WTC11 (cell line): ENCODE measurements around the gene CZIB. TPM values are rescaled to one million over a fixed set of nuclear protein-coding genes. Genes with fewer than 3 reads are reported as not detected.

ENCODE experiments used
- ATAC-seq: fragments of 200-7000 bp; cut with Tn5 transposase; 2 replicates; pipeline ENCODE4 v1.10.0; 2021; ENCODE audit warnings: mild to moderate bottlenecking, moderate library complexity
- Bru-seq: library from RNA; stranded (reverse); fragments of 400-500 nt; gene quantifications from one replicate; lab custom pipeline; 2021; lab: Mats Ljungman, UMichigan
- CTCF ChIA-PET: fragments of 300-600 bp; sonication (Branson Sonifier 250); formaldehyde crosslinking; loops from one replicate; lab custom pipeline; 2021; ENCODE audit warnings: antibody characterized with exemption; lab: Charles Lee
- POLR2A ChIA-PET: fragments of 350-600 bp; sonication (Branson Sonifier 250); formaldehyde crosslinking; loops from one replicate; lab custom pipeline; 2021; ENCODE audit warnings: antibody characterized with exemption; lab: Charles Lee
- DNase-seq: peaks from one replicate; pipeline ENCODE4 v3.0.0; 2021; ENCODE audit warnings: low spot score
- H3K27ac Mint-ChIP-seq: 2 replicates; pipeline ENCODE4 v1.8.0; 2021; ENCODE audit warnings: mixed read lengths
- H3K27me3 Mint-ChIP-seq: 2 replicates; pipeline ENCODE4 v1.8.0; 2021; ENCODE audit warnings: low read depth, mild to moderate bottlenecking, moderate library complexity, mixed read lengths
- H3K36me3 Mint-ChIP-seq: 2 replicates; pipeline ENCODE4 v1.8.0; 2021; ENCODE audit warnings: mixed read lengths
- H3K4me1 Mint-ChIP-seq: 2 replicates; pipeline ENCODE4 v1.8.0; 2022; ENCODE audit warnings: mixed read lengths
- H3K4me3 Mint-ChIP-seq: 2 replicates; pipeline ENCODE4 v1.8.0; 2021; ENCODE audit warnings: mild to moderate bottlenecking, moderate library complexity, mixed read lengths
- H3K9me3 Mint-ChIP-seq: 2 replicates; pipeline ENCODE4 v1.8.0; 2021; ENCODE audit warnings: mixed read lengths
- CBFB ChIP-seq: sonication (generic); formaldehyde crosslinking; IDR thresholded peaks from 2 replicates; pipeline ENCODE4 v1.8.1; 2022; ENCODE audit warnings: mild to moderate bottlenecking, low read depth, missing genetic modification reagents
- CREB1 ChIP-seq: sonication (generic); formaldehyde crosslinking; IDR thresholded peaks from 2 replicates; pipeline ENCODE4 v1.8.0; 2023; ENCODE audit warnings: mild to moderate bottlenecking, missing genetic modification reagents
- CTCF ChIP-seq: fragments of 200-600 bp; IDR thresholded peaks from 2 replicates; pipeline ENCODE4 v1.8.0; 2022; ENCODE audit warnings: antibody characterized with exemption
- HMGA2 ChIP-seq: fragments of 250-450 bp; sonication (Bioruptor Pico); IDR thresholded peaks from 2 replicates; pipeline ENCODE4 v1.4.0; 2021; ENCODE audit warnings: mild to moderate bottlenecking, moderate library complexity
- IRF1 ChIP-seq: sonication (generic); formaldehyde crosslinking; IDR thresholded peaks from 2 replicates; pipeline ENCODE4 v1.8.0; 2023; ENCODE audit warnings: missing genetic modification reagents
- IRF2 ChIP-seq: sonication (generic); formaldehyde crosslinking; IDR thresholded peaks from 2 replicates; pipeline ENCODE4 v1.8.0; 2022; ENCODE audit warnings: low read depth, missing genetic modification reagents, borderline replicate concordance
- NFE2L1 ChIP-seq: sonication (generic); formaldehyde crosslinking; IDR thresholded peaks from 2 replicates; pipeline ENCODE4 v1.8.1; 2023; ENCODE audit warnings: missing genetic modification reagents
- NR1H2 ChIP-seq: sonication (generic); formaldehyde crosslinking; IDR thresholded peaks from 2 replicates; pipeline ENCODE4 v1.9.0; 2021; ENCODE audit warnings: mild to moderate bottlenecking, moderate library complexity, missing genetic modification reagents
- PRDM15 ChIP-seq: sonication (generic); formaldehyde crosslinking; IDR thresholded peaks from 2 replicates; pipeline ENCODE4 v1.8.0; 2022; ENCODE audit warnings: missing genetic modification reagents
- SMAD3 ChIP-seq: sonication (generic); formaldehyde crosslinking; IDR thresholded peaks from 2 replicates; pipeline ENCODE4 v1.8.0; 2022; ENCODE audit warnings: missing genetic modification reagents, mild to moderate bottlenecking, borderline replicate concordance
- SOX15 ChIP-seq: fragments of 250-450 bp; sonication (Bioruptor Pico); IDR thresholded peaks from 2 replicates; pipeline ENCODE4 v1.9.0; 2021; ENCODE audit warnings: mild to moderate bottlenecking
- TCF7 ChIP-seq: sonication (generic); formaldehyde crosslinking; IDR thresholded peaks from 2 replicates; pipeline ENCODE4 v1.8.0; 2022; ENCODE audit warnings: mild to moderate bottlenecking, low read depth, missing genetic modification reagents, moderate library complexity
- TEAD4 ChIP-seq: sonication (generic); formaldehyde crosslinking; IDR thresholded peaks from 2 replicates; pipeline ENCODE4 v1.8.0; 2022; ENCODE audit warnings: mild to moderate bottlenecking, missing genetic modification reagents
- USF2 ChIP-seq: sonication (generic); formaldehyde crosslinking; IDR thresholded peaks from 2 replicates; pipeline ENCODE4 v1.8.1; 2023; ENCODE audit warnings: mild to moderate bottlenecking, missing genetic modification reagents, moderate library complexity
- ZBTB21 ChIP-seq: sonication (generic); formaldehyde crosslinking; IDR thresholded peaks from 2 replicates; pipeline ENCODE4 v1.8.1; 2023; ENCODE audit warnings: mild to moderate bottlenecking, missing genetic modification reagents, borderline replicate concordance
- ZMAT4 ChIP-seq: fragments of 250-450 bp; sonication (Bioruptor Pico); IDR thresholded peaks from 2 replicates; pipeline ENCODE4 v1.9.0; 2021; ENCODE audit warnings: mild to moderate bottlenecking
- ZNF219 ChIP-seq: sonication (generic); formaldehyde crosslinking; IDR thresholded peaks from 2 replicates; pipeline ENCODE4 v1.8.0; 2023; ENCODE audit warnings: missing genetic modification reagents, mild to moderate bottlenecking, borderline replicate concordance
- ZNF423 ChIP-seq: fragments of 250-450 bp; sonication (Bioruptor Pico); IDR thresholded peaks from 2 replicates; pipeline ENCODE4 v2.1.2; 2022; ENCODE audit warnings: mild to moderate bottlenecking, moderate library complexity
- ZSCAN18 ChIP-seq: fragments of 250-450 bp; sonication (Bioruptor Pico); IDR thresholded peaks from 2 replicates; pipeline ENCODE4 v2.1.2; 2022; ENCODE audit warnings: mild to moderate bottlenecking, moderate library complexity
- long read RNA-seq, 3 experiments: library from RNA in 1 of 3; library from capped mRNA in 1 of 3; library from polyadenylated mRNA in 1 of 3; unstranded in 2 of 3; stranded (forward) in 1 of 3; transcript quantifications; one replicate each; pipeline ENCODE4 v2.0.0, GENCODE V29; 2021
- total RNA-seq: library from RNA; stranded (reverse); gene quantifications from 3 replicates; pipeline ENCODE4 v1.2.3, GENCODE V29; 2021
- TF ChIP-seq, protein P1 (sequence below): fragments of 250-450 bp; sonication (Bioruptor Pico); IDR thresholded peaks from 2 replicates; pipeline ENCODE4 v1.9.0; 2021; ENCODE audit warnings: mild to moderate bottlenecking, borderline replicate concordance

The CZIB gene
- total RNA-seq (41.6 to 48.6 TPM (median 47.6 TPM) in 3 replicates), Bru-seq, nascent RNA (percentile 87 among the genes with signal in this experiment)
- long read RNA-seq, experiment 1, transcript C1orf123-201 (8 exons, 1,085 nt), result major isoform, 46 of 71 reads
- long read RNA-seq, experiment 1, transcript C1orf123-202 (7 exons, 1,009 nt), result minor isoform, 11 of 71 reads
- long read RNA-seq, experiment 1, partial matches to known transcripts, result 2 of 71 reads
- long read RNA-seq, experiment 1, other reads (novel, unspliced or antisense), result 9 of 71 reads
- long read RNA-seq, experiment 2, transcript C1orf123-201 (8 exons, 1,085 nt), result major isoform, 39 of 73 reads
- long read RNA-seq, experiment 2, transcript C1orf123-202 (7 exons, 1,009 nt), result minor isoform, 14 of 73 reads
- long read RNA-seq, experiment 2, partial matches to known transcripts, result 6 of 73 reads
- long read RNA-seq, experiment 2, other reads (novel, unspliced or antisense), result 10 of 73 reads
- long read RNA-seq, experiment 3, transcript C1orf123-202 (7 exons, 1,009 nt), result minor isoform, 13 of 131 reads
- long read RNA-seq, experiment 3, transcript C1orf123-201 (8 exons, 1,085 nt), result major isoform, 94 of 131 reads
- long read RNA-seq, experiment 3, partial matches to known transcripts, result 6 of 131 reads
- long read RNA-seq, experiment 3, other reads (novel, unspliced or antisense), result 17 of 131 reads

GRCh38 chr1:53220171-53220961, at the start of gene CZIB:
Gene CZIB (minus strand): TSS chr1:53220634. CDS start chr1:53220575, 59 bp downstream.
- ChIA-PET POLR2A (no interaction called here), CTCF (interaction anchor here (1.0 kb wide), 1 partner anchor 173 kb away, joined by 3 read pairs; no protein-coding TSS in a partner anchor)
- ATAC-seq (peak; percentile 94), DNase-seq (peak; percentile 94)
- Mint-ChIP-seq H3K4me3 (peak within 1 kb of the TSS; percentile 88), H3K27ac (peak within 1 kb of the TSS; percentile 97), H3K4me1 (peaks cover 13% of the 10 kb centered on the region), H3K27me3 (peaks cover 5% of the 10 kb centered on the region; the same call in 1 of the 2 replicates), H3K9me3 (no peaks in the 10 kb centered on the region), H3K36me3 (no peaks in the 10 kb centered on the region)
- no peak for TF ChIP-seq ZSCAN18 (CRISPR knock-in tag)
- TF ChIP-seq PRDM15 (CRISPR knock-in tag), result peak; percentile 39; the same call in 1 of the 2 replicates
- no peak for TF ChIP-seq ZNF423 (CRISPR knock-in tag)
- no peak for TF ChIP-seq IRF2 (CRISPR knock-in tag)
- TF ChIP-seq TCF7 (CRISPR knock-in tag), result no peak
- no peak for TF ChIP-seq CREB1 (CRISPR knock-in tag)
- peak; percentile 76; the same call in 1 of the 2 replicates for TF ChIP-seq ZBTB21
- TF ChIP-seq HMGA2 (CRISPR knock-in tag), result no peak
- no peak for TF ChIP-seq ZMAT4 (CRISPR knock-in tag)
- no peak; the same call in 1 of the 2 replicates for TF ChIP-seq IRF1
- peak; percentile 88 for TF ChIP-seq NFE2L1 (CRISPR knock-in tag)
- TF ChIP-seq CTCF, result no peak
- TF ChIP-seq NR1H2 (CRISPR knock-in tag), result no peak
- no peak for TF ChIP-seq SOX15
- TF ChIP-seq, protein P1, sequence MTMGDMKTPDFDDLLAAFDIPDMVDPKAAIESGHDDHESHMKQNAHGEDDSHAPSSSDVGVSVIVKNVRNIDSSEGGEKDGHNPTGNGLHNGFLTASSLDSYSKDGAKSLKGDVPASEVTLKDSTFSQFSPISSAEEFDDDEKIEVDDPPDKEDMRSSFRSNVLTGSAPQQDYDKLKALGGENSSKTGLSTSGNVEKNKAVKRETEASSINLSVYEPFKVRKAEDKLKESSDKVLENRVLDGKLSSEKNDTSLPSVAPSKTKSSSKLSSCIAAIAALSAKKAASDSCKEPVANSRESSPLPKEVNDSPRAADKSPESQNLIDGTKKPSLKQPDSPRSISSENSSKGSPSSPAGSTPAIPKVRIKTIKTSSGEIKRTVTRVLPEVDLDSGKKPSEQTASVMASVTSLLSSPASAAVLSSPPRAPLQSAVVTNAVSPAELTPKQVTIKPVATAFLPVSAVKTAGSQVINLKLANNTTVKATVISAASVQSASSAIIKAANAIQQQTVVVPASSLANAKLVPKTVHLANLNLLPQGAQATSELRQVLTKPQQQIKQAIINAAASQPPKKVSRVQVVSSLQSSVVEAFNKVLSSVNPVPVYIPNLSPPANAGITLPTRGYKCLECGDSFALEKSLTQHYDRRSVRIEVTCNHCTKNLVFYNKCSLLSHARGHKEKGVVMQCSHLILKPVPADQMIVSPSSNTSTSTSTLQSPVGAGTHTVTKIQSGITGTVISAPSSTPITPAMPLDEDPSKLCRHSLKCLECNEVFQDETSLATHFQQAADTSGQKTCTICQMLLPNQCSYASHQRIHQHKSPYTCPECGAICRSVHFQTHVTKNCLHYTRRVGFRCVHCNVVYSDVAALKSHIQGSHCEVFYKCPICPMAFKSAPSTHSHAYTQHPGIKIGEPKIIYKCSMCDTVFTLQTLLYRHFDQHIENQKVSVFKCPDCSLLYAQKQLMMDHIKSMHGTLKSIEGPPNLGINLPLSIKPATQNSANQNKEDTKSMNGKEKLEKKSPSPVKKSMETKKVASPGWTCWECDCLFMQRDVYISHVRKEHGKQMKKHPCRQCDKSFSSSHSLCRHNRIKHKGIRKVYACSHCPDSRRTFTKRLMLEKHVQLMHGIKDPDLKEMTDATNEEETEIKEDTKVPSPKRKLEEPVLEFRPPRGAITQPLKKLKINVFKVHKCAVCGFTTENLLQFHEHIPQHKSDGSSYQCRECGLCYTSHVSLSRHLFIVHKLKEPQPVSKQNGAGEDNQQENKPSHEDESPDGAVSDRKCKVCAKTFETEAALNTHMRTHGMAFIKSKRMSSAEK (CRISPR knock-in tag), result no peak
- 0 out of 2 replicates have a peak, but pooled peaks have one; percentile 51 for TF ChIP-seq SMAD3 (CRISPR knock-in tag)
- TF ChIP-seq ZNF219 (CRISPR knock-in tag), result no peak
- TF ChIP-seq USF2 (CRISPR knock-in tag), result no peak; the same call in 1 of the 2 replicates
- TF ChIP-seq TEAD4 (CRISPR knock-in tag), result no peak
- no peak for TF ChIP-seq CBFB (CRISPR knock-in tag)
